A549 (cell line): ENCODE results near the gene TSPEAR.

Experiments used
- MYC ChIP-seq: IDR thresholded peaks from 2 replicates; pipeline ENCODE4 v1.6.1; 2012; ENCODE audit warnings: mild to moderate bottlenecking, inconsistent platforms, low read length, improper control_type of control experiment, borderline replicate concordance
- RAD21 ChIP-seq, 2 experiments: fragments of >200 bp in 1 of 2; sonication (Bioruptor Twin) in 1 of 2; formaldehyde crosslinking in 1 of 2; IDR thresholded peaks in 1 of 2; conservative IDR thresholded peaks in 1 of 2; 2 replicates in 1 of 2; 3 replicates in 1 of 2; pipeline ENCODE4 v1.6.1; 2012 to 2018; ENCODE audit warnings: inconsistent platforms in 1 of 2
- TF ChIP-seq, protein P1 (sequence below): fragments of >200 bp; sonication (Bioruptor Twin); formaldehyde crosslinking; IDR thresholded peaks from 3 replicates; pipeline ENCODE4 v1.5.1; 2016
- TF ChIP-seq, protein P2 (sequence below): fragments of >200 bp; sonication (Bioruptor Twin); formaldehyde crosslinking; IDR thresholded peaks from 2 replicates; pipeline ENCODE4 v1.6.1; 2016

DNA sequence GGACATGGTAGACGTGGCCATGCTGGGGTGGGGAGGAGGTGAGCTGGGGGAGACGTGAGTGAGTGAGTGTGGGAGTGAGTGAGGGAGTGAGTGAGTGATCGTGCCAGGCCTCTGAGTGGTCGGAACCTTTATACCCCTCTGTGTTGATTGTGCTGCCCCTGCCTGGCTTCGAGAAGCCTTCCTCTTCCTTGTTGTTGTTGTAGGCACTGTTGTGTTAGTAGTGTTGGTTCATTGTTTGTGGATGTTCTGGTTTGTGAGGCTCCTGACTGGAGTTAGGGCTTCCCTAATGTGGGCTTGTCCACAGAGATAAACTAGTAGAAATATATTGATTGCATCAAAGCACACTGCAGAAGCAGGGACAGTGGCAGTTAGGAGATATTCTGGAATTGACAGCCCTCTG lies 152.7 kb downstream of the TSPEAR start, which contains the start of gene KRTAP10-3:
- TF ChIP-seq, protein P1, sequence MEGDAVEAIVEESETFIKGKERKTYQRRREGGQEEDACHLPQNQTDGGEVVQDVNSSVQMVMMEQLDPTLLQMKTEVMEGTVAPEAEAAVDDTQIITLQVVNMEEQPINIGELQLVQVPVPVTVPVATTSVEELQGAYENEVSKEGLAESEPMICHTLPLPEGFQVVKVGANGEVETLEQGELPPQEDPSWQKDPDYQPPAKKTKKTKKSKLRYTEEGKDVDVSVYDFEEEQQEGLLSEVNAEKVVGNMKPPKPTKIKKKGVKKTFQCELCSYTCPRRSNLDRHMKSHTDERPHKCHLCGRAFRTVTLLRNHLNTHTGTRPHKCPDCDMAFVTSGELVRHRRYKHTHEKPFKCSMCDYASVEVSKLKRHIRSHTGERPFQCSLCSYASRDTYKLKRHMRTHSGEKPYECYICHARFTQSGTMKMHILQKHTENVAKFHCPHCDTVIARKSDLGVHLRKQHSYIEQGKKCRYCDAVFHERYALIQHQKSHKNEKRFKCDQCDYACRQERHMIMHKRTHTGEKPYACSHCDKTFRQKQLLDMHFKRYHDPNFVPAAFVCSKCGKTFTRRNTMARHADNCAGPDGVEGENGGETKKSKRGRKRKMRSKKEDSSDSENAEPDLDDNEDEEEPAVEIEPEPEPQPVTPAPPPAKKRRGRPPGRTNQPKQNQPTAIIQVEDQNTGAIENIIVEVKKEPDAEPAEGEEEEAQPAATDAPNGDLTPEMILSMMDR = no peak
- TF ChIP-seq, protein P2, sequence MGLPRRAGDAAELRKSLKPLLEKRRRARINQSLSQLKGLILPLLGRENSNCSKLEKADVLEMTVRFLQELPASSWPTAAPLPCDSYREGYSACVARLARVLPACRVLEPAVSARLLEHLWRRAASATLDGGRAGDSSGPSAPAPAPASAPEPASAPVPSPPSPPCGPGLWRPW = no peak
- TF ChIP-seq RAD21 (conservative IDR thresholded peaks at IDR 0.05 in 1 of 2, IDR thresholded peaks at IDR 0.05 in 1 of 2) (no peak), MYC (no peak)
